GM19043 (cell line): Measurements from ENCODE around the gene KNDC1.
"Not testable (repeated sequence)": the region's sequence is repeated elsewhere in the genome, so short reads cannot be mapped to it uniquely, and the experiment has no call there.

Experiments used
- ATAC-seq: cut with Tn5 transposase; IDR thresholded peaks from one replicate; pipeline ENCODE4 v1.9.1; 2021; ENCODE audit warnings: low read depth; ENCODE audit not compliant: unreplicated experiment

The KNDC1 gene

GRCh38 chr10:133253361-133253955 lies 93.4 kb downstream of the KNDC1 start:
- no peak for ATAC-seq

DNA sequence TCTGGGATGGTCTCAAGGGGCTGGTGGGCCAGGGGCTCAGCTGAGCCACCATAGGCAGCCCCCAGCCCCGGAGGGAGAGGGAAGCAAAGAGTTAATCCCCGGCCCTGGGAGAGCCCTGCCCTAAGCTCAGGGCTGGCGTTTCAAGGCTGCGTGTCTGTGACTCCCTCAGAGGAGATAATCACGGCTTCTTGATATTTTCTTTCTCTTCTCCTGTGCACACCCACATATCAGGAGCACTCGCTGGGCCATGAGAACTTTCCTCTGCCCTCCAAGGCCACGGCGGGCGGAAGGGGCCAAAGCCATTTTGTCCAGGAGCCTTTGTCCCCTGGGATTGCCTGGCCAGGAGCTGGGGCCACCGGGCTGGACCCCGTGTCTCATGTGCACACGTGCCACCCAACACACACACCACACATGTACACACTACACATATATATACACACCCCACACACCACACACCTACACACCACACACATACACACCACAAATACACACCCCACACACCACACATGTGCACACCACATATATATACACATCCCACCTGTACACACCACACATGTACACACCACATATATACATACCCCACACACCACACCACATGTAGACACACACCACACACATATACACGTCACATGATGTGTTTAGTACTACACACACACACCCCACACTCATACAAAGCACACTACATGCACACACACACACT lies 94.6 kb downstream of the KNDC1 start:
- ATAC-seq, result no peak

GRCh38 chr10:133255323-133255722 lies 95.3 kb downstream of the KNDC1 start:
- no peak for ATAC-seq

DNA sequence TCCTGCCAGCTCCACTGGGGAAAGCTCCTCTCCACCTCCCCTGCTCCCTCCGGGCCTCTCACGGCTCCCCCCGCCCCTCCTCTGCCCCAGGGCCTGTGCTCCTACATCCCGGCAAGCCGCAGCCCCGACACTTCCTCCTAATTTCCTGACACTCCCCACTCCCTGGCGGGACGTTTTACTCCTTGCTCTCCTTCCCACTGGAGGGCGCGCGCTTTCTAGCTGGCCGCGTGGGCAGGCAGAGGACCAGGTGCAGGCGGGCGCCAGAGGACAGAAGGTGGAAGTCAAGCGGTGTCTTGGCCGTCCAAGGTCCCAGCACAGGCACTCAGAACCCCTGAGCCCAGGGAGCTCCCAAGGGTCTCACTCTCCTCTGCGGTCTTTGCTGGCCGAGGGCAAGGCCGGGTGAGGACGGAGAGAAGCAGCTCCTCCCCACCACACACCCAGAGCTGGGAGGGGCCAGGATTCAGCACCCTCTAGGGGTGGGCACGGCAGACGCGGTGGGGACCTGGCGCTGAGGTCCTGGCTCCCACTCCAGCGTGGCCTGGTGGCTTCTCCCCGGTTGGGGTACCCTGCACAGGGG lies 97.6 kb downstream of the KNDC1 start:
- no peak for ATAC-seq

DNA sequence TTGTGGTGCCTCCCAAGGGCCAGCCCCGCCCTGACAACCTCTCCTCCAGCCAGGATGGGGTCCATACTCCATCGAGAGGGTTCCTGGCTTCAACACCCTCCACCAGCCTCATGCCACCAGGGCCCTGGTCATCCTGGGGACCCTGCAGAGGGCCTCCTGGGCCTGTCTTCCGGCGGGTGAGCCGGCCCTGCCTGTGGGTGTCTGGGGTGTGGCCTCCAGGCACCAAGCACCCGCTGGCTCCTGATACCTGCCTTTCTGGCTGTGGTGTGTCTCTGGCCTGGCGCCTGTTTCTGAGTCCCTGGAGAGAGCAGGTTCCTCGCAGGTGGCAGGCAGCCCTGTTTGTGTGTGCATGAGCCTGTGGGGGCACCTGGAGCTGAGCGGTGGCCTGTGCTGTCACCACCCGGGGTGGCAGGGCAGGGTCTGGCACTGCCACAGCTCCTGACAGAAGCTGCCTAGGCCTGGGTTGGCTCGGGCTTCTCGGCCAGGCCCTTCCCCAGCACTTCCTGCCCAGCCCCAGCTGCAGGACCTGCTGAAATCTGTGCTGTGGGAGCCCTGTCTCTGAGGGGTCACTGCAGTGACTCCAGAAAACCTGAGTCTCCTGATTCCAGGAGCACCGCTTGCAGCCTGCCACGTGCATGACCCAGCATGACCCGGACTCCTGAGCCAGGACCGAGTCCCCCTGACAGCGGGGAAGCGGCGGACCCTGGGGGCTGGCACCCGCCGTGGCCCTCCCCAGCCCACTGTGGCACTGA lies 98.2 kb downstream of the KNDC1 start:
- peak; percentile 28 for ATAC-seq

DNA sequence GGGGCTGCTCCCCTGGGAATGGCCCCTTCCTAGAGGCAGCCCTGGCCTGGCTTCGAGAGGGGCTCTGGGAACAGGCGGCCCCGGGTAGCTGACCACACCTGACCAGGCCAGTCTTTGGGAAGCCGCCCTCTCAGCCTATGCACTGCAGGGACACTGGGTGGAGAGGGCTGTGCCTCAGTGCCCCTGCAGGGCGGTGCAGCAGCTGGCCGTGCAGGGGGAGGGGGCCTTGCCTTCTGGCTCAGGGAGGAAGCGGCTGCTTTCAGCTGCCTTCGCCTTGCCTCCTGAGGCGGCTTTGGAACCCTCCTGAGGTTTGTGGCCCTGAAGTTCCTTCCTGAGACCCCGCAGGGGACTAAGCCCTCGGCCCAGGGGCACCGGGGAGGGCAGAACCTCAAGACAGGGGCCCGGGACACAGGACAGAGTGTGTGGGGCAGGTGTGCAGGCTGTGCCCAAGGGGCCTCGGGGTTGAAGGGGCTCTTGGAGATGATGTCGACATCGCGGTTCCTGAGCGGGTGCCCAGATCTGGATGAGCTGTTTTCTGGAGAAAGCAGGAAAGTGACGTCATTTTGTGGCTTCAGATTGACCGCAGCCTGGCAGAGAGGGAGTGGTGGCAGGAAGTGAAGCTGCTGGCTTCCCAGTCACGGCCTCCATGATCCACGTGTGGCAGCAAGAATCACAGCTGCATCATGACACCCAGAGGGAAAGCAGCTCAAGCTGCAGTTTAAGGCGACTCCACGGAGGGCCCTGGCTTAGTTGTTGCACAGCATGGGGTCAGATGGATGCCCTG lies 99.0 kb downstream of the KNDC1 start:
- ATAC-seq, result no peak

DNA sequence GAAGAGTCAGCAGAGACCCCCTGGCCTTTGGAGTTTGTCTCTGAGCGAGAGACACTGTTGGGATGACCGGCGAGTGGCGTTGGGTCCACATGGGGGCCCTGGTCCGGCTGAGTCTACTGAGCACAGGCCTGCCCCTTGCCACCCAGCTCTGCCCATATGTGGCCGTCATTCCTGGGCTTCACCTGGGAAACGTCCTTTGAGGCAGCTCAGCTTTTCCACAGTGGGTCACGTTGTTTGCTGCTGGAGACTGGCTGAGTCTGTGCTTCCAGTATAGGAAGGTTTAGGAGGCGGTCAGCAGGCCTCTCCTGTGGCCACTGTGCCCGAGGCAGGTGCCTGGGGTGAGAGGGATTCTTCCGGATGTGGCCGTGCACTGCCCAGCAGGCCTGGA lies 99.6 kb downstream of the KNDC1 start:
- ATAC-seq, result no peak

DNA sequence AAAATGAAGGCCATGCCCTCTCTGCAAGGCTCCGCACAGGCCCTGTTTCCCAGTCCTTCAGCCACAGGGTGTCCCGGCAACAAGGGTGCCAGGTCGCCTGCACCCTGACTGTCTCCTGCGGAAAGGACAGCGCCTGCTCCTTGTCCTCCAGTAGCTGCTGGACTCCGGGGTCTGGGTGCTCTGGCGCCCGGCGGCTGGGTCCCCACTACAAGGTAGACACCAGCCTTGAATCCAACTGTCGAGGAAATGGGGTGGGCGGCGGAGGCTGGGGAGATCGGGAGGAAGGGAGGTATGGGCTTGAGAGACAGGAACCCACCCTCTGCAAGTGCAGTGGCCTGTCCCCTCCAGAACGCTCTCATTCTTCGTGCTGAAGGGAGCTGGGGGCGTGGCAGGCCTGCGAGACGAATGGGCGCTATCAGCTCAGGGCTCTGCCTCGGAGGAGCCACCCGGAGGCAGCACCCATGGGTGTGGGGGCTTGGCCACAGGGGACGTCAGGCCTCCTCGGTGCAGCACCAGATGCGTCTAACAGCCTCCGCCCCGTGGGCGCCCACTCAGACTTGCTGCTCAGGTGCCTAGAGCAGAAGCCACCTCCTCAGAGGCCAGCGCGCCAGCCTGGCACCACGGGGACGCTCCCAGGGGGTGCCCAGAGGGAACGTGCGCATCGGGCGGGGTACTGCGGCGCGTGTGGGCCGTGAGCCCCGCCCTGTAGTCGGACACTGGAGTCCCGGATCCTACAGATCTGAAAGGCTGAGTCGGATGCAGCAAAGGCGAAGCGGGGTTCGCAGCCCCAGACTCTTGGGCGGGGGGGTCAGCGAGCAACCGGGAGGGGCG lies 101.1 kb downstream of the KNDC1 start:
- peak; percentile 40 for ATAC-seq

GRCh38 chr10:133261726-133262325 lies 101.8 kb downstream of the KNDC1 start:
- ATAC-seq, result peak; percentile 41

GRCh38 chr10:133262696-133263095 lies 102.7 kb downstream of the KNDC1 start:
- no peak for ATAC-seq

- no peak for ATAC-seq
These were observed 103.7 kb downstream of the KNDC1 start for GRCh38 chr10:133263674-133264073.

DNA sequence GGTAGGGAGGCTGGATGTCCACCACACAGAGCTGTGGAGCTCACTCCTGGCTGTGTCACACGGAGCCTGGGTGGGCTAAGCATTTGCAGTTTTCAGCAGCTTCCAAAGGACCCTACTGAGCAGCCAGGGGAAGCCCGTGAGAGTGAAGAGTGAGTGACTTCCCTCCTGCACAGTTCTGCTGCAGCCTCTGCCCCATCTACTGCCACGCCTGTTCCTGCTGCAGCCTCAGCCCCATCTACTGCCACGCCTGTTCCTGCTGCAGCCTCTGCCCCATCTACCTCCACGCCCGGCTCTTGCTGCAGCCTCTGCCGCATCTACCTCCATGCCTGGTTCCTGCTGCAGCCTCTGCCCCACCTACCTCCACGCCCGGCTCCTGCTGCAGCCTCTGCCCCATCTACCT lies 104.4 kb downstream of the KNDC1 start:
- no peak for ATAC-seq

DNA sequence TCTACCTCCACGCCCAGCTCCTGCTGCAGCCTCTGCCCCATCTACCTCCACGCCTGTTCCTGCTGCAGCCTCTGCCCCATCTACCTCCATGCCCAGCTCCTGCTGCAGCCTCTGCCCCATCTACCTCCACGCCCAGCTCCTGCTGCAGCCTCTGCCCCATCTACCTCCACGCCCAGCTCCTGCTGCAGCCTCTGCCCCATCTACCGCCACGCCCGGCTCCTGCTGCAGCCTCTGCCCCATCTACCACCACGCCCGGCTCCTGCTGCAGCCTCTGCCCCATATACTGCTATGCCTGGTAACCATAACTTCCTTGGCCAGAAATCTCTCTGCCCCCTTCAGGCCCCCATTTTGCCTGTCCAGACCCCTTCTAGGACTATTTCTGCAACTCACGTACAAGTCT lies 105.0 kb downstream of the KNDC1 start:
- ATAC-seq, result not testable (repeated sequence)

GRCh38 chr10:133266056-133266795 lies 106.2 kb downstream of the KNDC1 start:
- no peak for ATAC-seq

DNA sequence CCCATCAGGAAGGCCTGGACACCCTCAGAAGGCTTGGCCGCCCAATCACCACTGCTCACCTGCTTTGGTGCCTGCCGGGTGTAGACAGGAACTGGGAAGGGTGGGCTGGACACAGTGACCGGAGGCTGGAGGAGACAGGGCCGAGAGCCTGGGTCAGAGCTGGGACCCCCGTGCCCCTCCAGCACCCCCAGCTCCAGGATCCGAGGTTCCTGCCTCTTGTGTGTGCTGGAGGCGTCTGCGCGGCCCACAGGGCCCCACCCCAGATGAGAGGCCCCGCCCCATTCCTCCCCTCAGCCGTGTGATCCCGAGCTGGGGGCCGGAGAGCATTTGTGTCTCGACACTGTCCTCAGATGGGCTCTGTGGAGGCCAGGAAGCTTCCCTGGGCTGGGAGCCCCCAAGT lies 107.3 kb downstream of the KNDC1 start:
- no peak for ATAC-seq

GRCh38 chr10:133267829-133268228 lies 107.8 kb downstream of the KNDC1 start:
- ATAC-seq, result no peak

- no peak for ATAC-seq
These were observed 108.5 kb downstream of the KNDC1 start for GRCh38 chr10:133268532-133268931.

- ATAC-seq, result no peak
These were observed 109.3 kb downstream of the KNDC1 start for GRCh38 chr10:133269367-133269766.

- ATAC-seq, result no peak
These were observed 110.2 kb downstream of the KNDC1 start for GRCh38 chr10:133270204-133270603.
